ENCODE measurements around the gene MOG.
A peak's percentile ranks its signal among the peaks of the same experiment; 100 is the strongest.

MOG gene

GRCh38 chr6:29676981-29677601 lies 20.2 kb downstream of the MOG start:
- no peak for DNase-seq (ENCODE audit: low spot score)

- DNase-seq (ENCODE audit: low spot score), result no peak
These were observed 21.2 kb downstream of the MOG start for GRCh38 chr6:29678114-29678513.

GRCh38 chr6:29679962-29680361 lies 23.1 kb downstream of the MOG start:
- DNase-seq (ENCODE audit: low spot score), result no peak

GRCh38 chr6:29680416-29680815 lies 23.5 kb downstream of the MOG start:
- DNase-seq (ENCODE audit: low spot score), result no peak

GRCh38 chr6:29680904-29681303 lies 24.0 kb downstream of the MOG start, which contains the start of gene ZFP57:
TSS of gene ZFP57 (minus strand) at chr6:29681152. CDS start at chr6:29677003, 4,149 bp downstream.
- DNase-seq (ENCODE audit: low spot score), result no peak

GRCh38 chr6:29681811-29682210 lies 24.9 kb downstream of the MOG start:
- no peak for DNase-seq (ENCODE audit: low spot score)

GRCh38 chr6:29685718-29686326 lies 28.9 kb downstream of the MOG start:
- DNase-seq (ENCODE audit: low spot score), result no peak

GRCh38 chr6:29694637-29695036 lies 37.7 kb downstream of the MOG start:
- DNase-seq (ENCODE audit: low spot score), result no peak

GRCh38 chr6:29696147-29697125 lies 39.5 kb downstream of the MOG start:
- DNase-seq (ENCODE audit: low spot score), result no peak

GRCh38 chr6:29702519-29703103 lies 45.7 kb downstream of the MOG start:
- peak; percentile 72 for DNase-seq (ENCODE audit: low spot score)

GRCh38 chr6:29705389-29706231 lies 48.7 kb downstream of the MOG start:
- no peak for DNase-seq (ENCODE audit: low spot score)

- no peak for DNase-seq (ENCODE audit: low spot score)
These were observed 51.7 kb downstream of the MOG start for GRCh38 chr6:29708432-29709179.

GRCh38 chr6:29709188-29709587 lies 52.3 kb downstream of the MOG start:
- no peak for DNase-seq (ENCODE audit: low spot score)

- DNase-seq (ENCODE audit: low spot score), result no peak
These were observed 53.5 kb downstream of the MOG start for GRCh38 chr6:29710281-29710941.

GRCh38 chr6:29720863-29721262 lies 64.0 kb downstream of the MOG start:
- no peak for DNase-seq (ENCODE audit: low spot score)

Measured in germinal center (tissue), 1 donor.